ENCODE results near the gene MAP6.

DNA sequence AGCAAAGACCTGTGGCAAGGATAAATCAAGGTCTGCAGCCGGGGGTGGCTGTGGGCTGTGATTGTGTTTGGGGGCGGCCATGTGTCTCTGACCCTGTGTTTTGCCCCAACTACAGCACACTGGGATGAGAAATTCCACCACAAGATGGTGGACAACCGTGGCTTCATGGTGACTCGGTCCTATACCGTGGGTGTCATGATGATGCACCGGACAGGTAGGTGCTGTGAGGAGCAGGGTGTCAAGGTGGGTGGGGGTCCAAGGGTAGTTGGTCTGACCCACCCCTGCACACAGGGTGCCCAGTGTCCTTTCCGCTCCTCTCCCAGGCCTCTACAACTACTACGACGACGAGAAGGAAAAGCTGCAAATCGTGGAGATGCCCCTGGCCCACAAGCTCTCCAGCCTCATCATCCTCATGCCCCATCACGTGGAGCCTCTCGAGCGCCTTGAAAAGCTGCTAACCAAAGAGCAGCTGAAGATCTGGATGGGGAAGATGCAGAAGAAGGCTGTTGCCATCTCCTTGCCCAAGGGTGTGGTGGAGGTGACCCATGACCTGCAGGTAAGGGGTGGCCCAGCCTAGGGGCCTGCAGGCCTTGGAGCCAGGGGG, 100.1 kb downstream of the MAP6 start:
- TF ChIP-seq CTCF (IDR thresholded peaks at IDR 0.05 in 4 of 5, conservative IDR thresholded peaks at IDR 0.05 in 1 of 5): no peak
- no peak for TF ChIP-seq POLR2A (IDR thresholded peaks at IDR 0.05)
